HCT116 (cell line): Measurements from ENCODE around the gene FBN3. TPM values are rescaled to one million over a fixed set of nuclear protein-coding genes. Genes with fewer than 3 reads are reported as not detected.

Experiments
- ATAC-seq: fragments of 200-7000 bp; cut with Tn5 transposase; 2 replicates; pipeline ENCODE4 v1.9.1; 2020; ENCODE audit warnings: mild to moderate bottlenecking, moderate library complexity
- BruUV-seq: library from RNA; stranded (reverse); fragments of 400-500 nt; replicated peaks from 2 replicates; lab custom pipeline; 2021; lab: Mats Ljungman, UMichigan
- CTCF ChIA-PET: fragments of 300-600 bp; sonication (Branson Sonifier 250); formaldehyde crosslinking; loops from one replicate; lab custom pipeline; 2021; ENCODE audit warnings: antibody characterized with exemption; lab: Charles Lee
- POLR2A ChIA-PET: fragments of 300-600, 350-600 bp; sonication (Branson Sonifier 250); formaldehyde crosslinking; loops from one replicate; lab custom pipeline; 2021; ENCODE audit warnings: antibody characterized with exemption; lab: Charles Lee
- RAD21 ChIA-PET, 2 experiments: fragments of 300-600 bp; sonication (Branson Sonifier 250); formaldehyde crosslinking; loops; one replicate each; lab custom pipeline; 2023; ENCODE audit warnings: low total read pairs in 2 of 2; ENCODE audit not compliant: uncharacterized antibody in 2 of 2, unreplicated experiment in 2 of 2, low non-redundant PET in 1 of 2; lab: Charles Lee
- DNase-seq: peaks from one replicate; pipeline ENCODE4 v3.0.0-alpha.2; 2010; ENCODE audit warnings: low read depth, low spot score
- H2AFZ ChIP-seq: fragments of 200-600 bp; shearing (Covaris generic), sonication (generic); 2 replicates; pipeline ENCODE4 v1.6.1; 2017; ENCODE audit warnings: low read depth, mixed run types, mixed read lengths, antibody characterized with exemption, low read length; ENCODE audit not compliant: poor library complexity, severe bottlenecking
- H3K27ac ChIP-seq: 2 replicates; pipeline ENCODE4 v1.5.1; 2012; ENCODE audit warnings: low read depth, low read length
- H3K27me3 ChIP-seq: fragments of 200-600 bp; sonication (generic); 2 replicates; pipeline ENCODE4 v1.6.1; 2016; ENCODE audit warnings: mixed run types, low read length, mixed read lengths; ENCODE audit not compliant: insufficient read depth
- H3K36me3 ChIP-seq, 2 experiments: fragments of 200-500 bp in 1 of 2; fragments of 200-600 bp in 1 of 2; sonication (Bioruptor generic) in 1 of 2; sonication (generic) in 1 of 2; 2 replicates each; pipeline versions ENCODE4 v1.5.1 to v1.6.1; 2014 to 2016; ENCODE audit warnings: low read length in 2 of 2, inconsistent platforms in 1 of 2, mixed read lengths in 1 of 2, mixed run types in 1 of 2; ENCODE audit not compliant: insufficient read depth in 2 of 2, control insufficient read depth in 1 of 2
- H3K4me1 ChIP-seq, 2 experiments: fragments of 200-600 bp in 1 of 2; sonication (generic) in 1 of 2; 2 replicates each; pipeline versions ENCODE4 v1.5.1 to v1.6.1; 2012 to 2017; ENCODE audit warnings: low read length in 2 of 2, inconsistent platforms in 1 of 2, mild to moderate bottlenecking in 1 of 2, mixed read lengths in 1 of 2, mixed run types in 1 of 2, moderate library complexity in 1 of 2; ENCODE audit not compliant: insufficient read depth in 2 of 2, control insufficient read depth in 1 of 2
- H3K4me2 ChIP-seq: fragments of 200-600 bp; sonication (generic); 2 replicates; pipeline ENCODE4 v1.6.1; 2017; ENCODE audit warnings: mixed run types, low read length, mixed read lengths
- H3K4me3 ChIP-seq, 2 experiments: fragments of 200-600 bp in 1 of 2; sonication (generic) in 1 of 2; replicated peaks in 1 of 2; 2 replicates each; pipeline ENCODE4 v1.5.1; 2011 to 2016; ENCODE audit warnings: low read length in 2 of 2, control low read depth in 1 of 2, low read depth in 1 of 2, mild to moderate bottlenecking in 1 of 2, mixed read lengths in 1 of 2, mixed run types in 1 of 2
- H3K79me2 ChIP-seq: fragments of 200-600 bp; sonication (generic); 2 replicates; pipeline ENCODE4 v1.6.1; 2017; ENCODE audit warnings: mild to moderate bottlenecking, mixed run types, low read length, moderate library complexity, mixed read lengths; ENCODE audit not compliant: insufficient read depth
- H3K9ac ChIP-seq: fragments of 200-600 bp; sonication (generic); 2 replicates; pipeline ENCODE4 v1.6.1; 2016; ENCODE audit warnings: low read length, mixed read lengths
- H3K9me2 ChIP-seq: fragments of 200-600 bp; sonication (generic), shearing (Covaris generic); 2 replicates; pipeline ENCODE4 v1.6.1; 2017; ENCODE audit warnings: mixed run types, mild to moderate bottlenecking, moderate library complexity; ENCODE audit not compliant: insufficient read depth
- H3K9me3 ChIP-seq, 2 experiments: fragments of 200-500 bp in 1 of 2; fragments of 200-600 bp in 1 of 2; sonication (Bioruptor generic) in 1 of 2; sonication (generic) in 1 of 2; 2 replicates each; pipeline ENCODE4 v1.6.1; 2014 to 2017; ENCODE audit warnings: low read length in 2 of 2, mixed read lengths in 2 of 2, inconsistent platforms in 1 of 2, low read depth in 1 of 2, mild to moderate bottlenecking in 1 of 2, mixed run types in 1 of 2, moderate library complexity in 1 of 2; ENCODE audit not compliant: control insufficient read depth in 1 of 2, insufficient read depth in 1 of 2
- H4K20me1 ChIP-seq: fragments of 200-600 bp; sonication (generic), shearing (Covaris generic); 2 replicates; pipeline ENCODE4 v1.6.1; 2017; ENCODE audit warnings: mixed run types, mild to moderate bottlenecking, moderate library complexity; ENCODE audit not compliant: insufficient read depth
- ATF3 ChIP-seq: IDR thresholded peaks from 2 replicates; pipeline ENCODE4 v1.6.1; 2012
- CBX3 ChIP-seq: IDR thresholded peaks from 2 replicates; pipeline ENCODE4 v1.6.1; 2012; ENCODE audit warnings: low read depth
- CEBPB ChIP-seq: IDR thresholded peaks from 2 replicates; pipeline ENCODE4 v1.6.1; 2012; ENCODE audit warnings: low read depth
- EGR1 ChIP-seq: IDR thresholded peaks from 2 replicates; pipeline ENCODE4 v1.6.1; 2012; ENCODE audit warnings: low read depth
- EZH2 ChIP-seq: fragments of 200-600 bp; sonication (generic); IDR thresholded peaks from 2 replicates; pipeline ENCODE4 v1.6.1; 2017; ENCODE audit warnings: antibody characterized with exemption, mixed run types
- EZH2phosphoT487 ChIP-seq: fragments of 200-600 bp; IDR thresholded peaks from 2 replicates; pipeline ENCODE4 v1.6.1; 2018; ENCODE audit warnings: antibody characterized with exemption, borderline replicate concordance
- JUND ChIP-seq: IDR thresholded peaks from 2 replicates; pipeline ENCODE4 v1.6.1; 2012
- POLR2A ChIP-seq: IDR thresholded peaks from 2 replicates; pipeline ENCODE4 v1.7.0; 2011; ENCODE audit warnings: borderline replicate concordance; ENCODE audit not compliant: insufficient read depth, insufficient read length; ENCODE audit errors: extremely low read depth
- RAD21 ChIP-seq: IDR thresholded peaks from 2 replicates; pipeline ENCODE4 v1.6.1; 2012; ENCODE audit warnings: low read depth, mild to moderate bottlenecking
- SIN3A ChIP-seq: IDR thresholded peaks from 2 replicates; pipeline ENCODE4 v1.6.1; 2012; ENCODE audit warnings: low read depth
- SP1 ChIP-seq: IDR thresholded peaks from 2 replicates; pipeline ENCODE4 v1.6.1; 2012; ENCODE audit warnings: low read depth
- SRF ChIP-seq: IDR thresholded peaks from 2 replicates; pipeline ENCODE4 v1.6.1; 2012; ENCODE audit warnings: low read depth
- TCF7L2 ChIP-seq: IDR thresholded peaks from 2 replicates; pipeline ENCODE4 v1.7.0; 2011; ENCODE audit warnings: borderline replicate concordance, inconsistent platforms; ENCODE audit not compliant: insufficient read depth, insufficient read length; ENCODE audit errors: extremely low read depth
- YY1 ChIP-seq: IDR thresholded peaks from 2 replicates; pipeline ENCODE4 v1.6.1; 2011; ENCODE audit warnings: low read length, low read depth, moderate library complexity, mild to moderate bottlenecking; ENCODE audit not compliant: insufficient replicate concordance; ENCODE audit errors: extremely low read depth
- ZBTB33 ChIP-seq: IDR thresholded peaks from 2 replicates; pipeline ENCODE4 v1.6.1; 2011; ENCODE audit warnings: mild to moderate bottlenecking, low read length, moderate library complexity; ENCODE audit not compliant: insufficient replicate concordance; ENCODE audit errors: extremely low read depth
- ZFX ChIP-seq: fragments of 450-650 bp; IDR thresholded peaks from 2 replicates; pipeline ENCODE4 v1.6.1; 2017
- intact Hi-C: fragments of 100-400 bp; cut with micrococcal nuclease; formaldehyde crosslinking; loops from 2 replicates; pipeline ENCODE4 v1.10.0; 2022
- total RNA-seq: library from RNA; stranded (reverse); gene quantifications from one replicate; pipeline ENCODE4 v1.2.1, GENCODE V29; 2021; ENCODE audit not compliant: unreplicated experiment

Gene FBN3
- total RNA-seq, 1 experiment from 2014 or later: 6.6 TPM

GRCh38 chr19:8110931-8111330 is 38.5 kb downstream of the FBN3 start:
- ChIA-PET POLR2A (no interaction called here), CTCF (no interaction called here)
- no peaks in the 10 kb centered on the region for H4K20me1 ChIP-seq

More at GRCh38 chr19:8110931-8111330, 38.5 kb downstream of the FBN3 start:
- no peaks in the 10 kb centered on the region for H3K4me1 ChIP-seq
- H3K9ac ChIP-seq: no peak overlapping the region
- H3K9me3 ChIP-seq: no peaks in the 10 kb centered on the region
- DNase-seq (no peak), ATAC-seq (no peak)
- TF ChIP-seq POLR2A (no peak), ZBTB33 (no peak), JUND (no peak), YY1 (no peak), ZFX (no peak), EGR1 (no peak), EZH2 (no peak), EZH2phosphoT487 (no peak), SP1 (no peak), CBX3 (no peak), RAD21 (no peak), TCF7L2 (no peak), CEBPB (no peak), SRF (no peak), ATF3 (no peak), SIN3A (no peak)
- RAD21 ChIA-PET: no interaction called here
- intact Hi-C loops: no loop called here
- H2AFZ ChIP-seq: no peak overlapping the region
- H3K4me2 ChIP-seq: no peak overlapping the region
- no peak overlapping the region for H3K4me3 ChIP-seq
- H3K79me2 ChIP-seq: no peaks in the 10 kb centered on the region
- BruUV-seq: no TSS peak
- H3K36me3 ChIP-seq: no peaks in the 10 kb centered on the region
- no peaks in the 10 kb centered on the region for H3K9me2 ChIP-seq
- H3K27ac ChIP-seq: no peak overlapping the region
- no peaks in the 10 kb centered on the region for H3K27me3 ChIP-seq
